HCT116 (cell line): ENCODE results near the gene C1QTNF12.

Source experiments
- CTCF ChIP-seq, 3 experiments: fragments of 200-600 bp in 1 of 3; sonication (generic) in 1 of 3; IDR thresholded peaks in 2 of 3; conservative IDR thresholded peaks in 1 of 3; 2 replicates each; pipeline ENCODE4 v1.5.1; 2012 to 2017; ENCODE audit warnings: low read depth in 2 of 3, low read length in 2 of 3, antibody characterized with exemption in 1 of 3, borderline replicate concordance in 1 of 3, control low read depth in 1 of 3, mild to moderate bottlenecking in 1 of 3, mixed read lengths in 1 of 3, mixed run types in 1 of 3, moderate library complexity in 1 of 3; ENCODE audit not compliant: insufficient read depth in 1 of 3
- EGR1 ChIP-seq: IDR thresholded peaks from 2 replicates; pipeline ENCODE4 v1.6.1; 2012; ENCODE audit warnings: low read depth
- MAX ChIP-seq: IDR thresholded peaks from 2 replicates; pipeline ENCODE4 v1.6.1; 2012
- POLR2A ChIP-seq: IDR thresholded peaks from 2 replicates; pipeline ENCODE4 v1.7.0; 2011; ENCODE audit warnings: borderline replicate concordance; ENCODE audit not compliant: insufficient read depth, insufficient read length; ENCODE audit errors: extremely low read depth

GRCh38 chr1:1202831-1203560 is 43.5 kb downstream of the C1QTNF12 start:
- no peak for TF ChIP-seq CTCF (IDR thresholded peaks at IDR 0.05 in 2 of 3, conservative IDR thresholded peaks at IDR 0.05 in 1 of 3; ENCODE audit: borderline replicate concordance in 1 of 3, insufficient read depth in 1 of 3, low read depth in 2 of 3, low read length in 2 of 3)
- TF ChIP-seq POLR2A = no peak
- no peak for TF ChIP-seq MAX
- no peak for TF ChIP-seq EGR1
